Raji (cell line): ENCODE data around the gene CDH11.

Experiments
- POLR2A ChIP-seq: IDR thresholded peaks from 2 replicates; pipeline ENCODE4 v1.6.1; 2011; ENCODE audit warnings: low read depth, low read length, control low read depth; ENCODE audit not compliant: insufficient read depth

Gene CDH11

GRCh38 chr16:64997121-64997520 lies 124.7 kb downstream of the CDH11 start:
- no peak for TF ChIP-seq POLR2A

- no peak for TF ChIP-seq POLR2A
Measured at GRCh38 chr16:64996641-64997040, 125.2 kb downstream of the CDH11 start.

GRCh38 chr16:64993464-64993863 lies 128.4 kb downstream of the CDH11 start:
- no peak for TF ChIP-seq POLR2A

GRCh38 chr16:64991001-64991400 lies 130.9 kb downstream of the CDH11 start:
- TF ChIP-seq POLR2A: no peak

- TF ChIP-seq POLR2A: no peak
Measured at GRCh38 chr16:64990101-64990500, 131.8 kb downstream of the CDH11 start.

GRCh38 chr16:64989050-64989449 lies 132.8 kb downstream of the CDH11 start:
- TF ChIP-seq POLR2A: no peak

GRCh38 chr16:64983963-64984362 lies 137.9 kb downstream of the CDH11 start:
- TF ChIP-seq POLR2A: no peak

- no peak for TF ChIP-seq POLR2A
Measured at GRCh38 chr16:64983231-64983630, 138.6 kb downstream of the CDH11 start.

- no peak for TF ChIP-seq POLR2A
Measured at GRCh38 chr16:64982581-64982980, 139.3 kb downstream of the CDH11 start.

- no peak for TF ChIP-seq POLR2A
Measured at GRCh38 chr16:64981568-64982281, 140.1 kb downstream of the CDH11 start.

- TF ChIP-seq POLR2A: no peak
Measured at GRCh38 chr16:64977206-64977920, 144.5 kb downstream of the CDH11 start.

- TF ChIP-seq POLR2A: no peak
Measured at GRCh38 chr16:64975821-64976220, 146.0 kb downstream of the CDH11 start.

- TF ChIP-seq POLR2A: no peak
Measured at GRCh38 chr16:64974381-64974780, 147.5 kb downstream of the CDH11 start.

GRCh38 chr16:64973171-64973570 lies 148.7 kb downstream of the CDH11 start:
- no peak for TF ChIP-seq POLR2A

- TF ChIP-seq POLR2A: no peak
Measured at GRCh38 chr16:64971171-64971570, 150.7 kb downstream of the CDH11 start.

GRCh38 chr16:64969221-64969620 lies 152.6 kb downstream of the CDH11 start:
- TF ChIP-seq POLR2A: no peak
